ENCODE data around the gene HHAT.

DNA sequence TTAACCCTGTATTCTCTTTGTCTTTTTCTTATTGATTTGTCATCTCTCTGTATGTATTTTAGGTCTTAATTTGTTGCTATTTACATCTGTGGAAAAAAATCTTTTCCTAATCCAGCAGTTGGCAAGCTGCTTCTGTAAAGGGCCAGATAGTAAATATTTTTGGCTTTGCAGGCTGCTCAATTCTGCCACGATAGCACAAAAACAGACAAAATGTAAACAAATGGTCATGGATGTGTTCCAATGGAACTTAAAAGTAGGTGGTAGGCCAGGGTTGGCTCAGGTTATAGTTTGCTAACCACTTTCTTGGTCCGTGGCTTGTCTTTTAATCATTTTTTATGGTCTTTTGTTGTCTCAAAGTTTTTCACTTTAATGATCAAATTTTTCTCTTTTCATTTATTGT lies 371.8 kb downstream of the HHAT start:
- no peak for TF ChIP-seq NFE2L2 (IDR thresholded peaks at IDR 0.05; ENCODE audit: low read depth, low read length)
- TF ChIP-seq, protein P1, sequence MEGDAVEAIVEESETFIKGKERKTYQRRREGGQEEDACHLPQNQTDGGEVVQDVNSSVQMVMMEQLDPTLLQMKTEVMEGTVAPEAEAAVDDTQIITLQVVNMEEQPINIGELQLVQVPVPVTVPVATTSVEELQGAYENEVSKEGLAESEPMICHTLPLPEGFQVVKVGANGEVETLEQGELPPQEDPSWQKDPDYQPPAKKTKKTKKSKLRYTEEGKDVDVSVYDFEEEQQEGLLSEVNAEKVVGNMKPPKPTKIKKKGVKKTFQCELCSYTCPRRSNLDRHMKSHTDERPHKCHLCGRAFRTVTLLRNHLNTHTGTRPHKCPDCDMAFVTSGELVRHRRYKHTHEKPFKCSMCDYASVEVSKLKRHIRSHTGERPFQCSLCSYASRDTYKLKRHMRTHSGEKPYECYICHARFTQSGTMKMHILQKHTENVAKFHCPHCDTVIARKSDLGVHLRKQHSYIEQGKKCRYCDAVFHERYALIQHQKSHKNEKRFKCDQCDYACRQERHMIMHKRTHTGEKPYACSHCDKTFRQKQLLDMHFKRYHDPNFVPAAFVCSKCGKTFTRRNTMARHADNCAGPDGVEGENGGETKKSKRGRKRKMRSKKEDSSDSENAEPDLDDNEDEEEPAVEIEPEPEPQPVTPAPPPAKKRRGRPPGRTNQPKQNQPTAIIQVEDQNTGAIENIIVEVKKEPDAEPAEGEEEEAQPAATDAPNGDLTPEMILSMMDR (conservative IDR thresholded peaks at IDR 0.05; ENCODE audit: low read depth, low read length) = no peak
- TF ChIP-seq RFX5 (IDR thresholded peaks at IDR 0.05; ENCODE audit: low read depth, low read length) = no peak
- no peak for TF ChIP-seq SMC3 (IDR thresholded peaks at IDR 0.05; ENCODE audit: low read depth, low read length)
- no peak for TF ChIP-seq RAD21 (IDR thresholded peaks at IDR 0.05; ENCODE audit: low read length)
- no peak for TF ChIP-seq POLR2A (IDR thresholded peaks at IDR 0.05; ENCODE audit: low read depth, low read length)
